A549 (cell line): ENCODE data around the gene SIGMAR1.

Source experiments
- GATA3 ChIP-seq: IDR thresholded peaks from 2 replicates; pipeline ENCODE4 v1.6.1; 2012; ENCODE audit warnings: borderline replicate concordance
- JUN ChIP-seq, 2 experiments: fragments of >200 bp; sonication (Bioruptor Twin); formaldehyde crosslinking; IDR thresholded peaks; 2 replicates in 1 of 2; 3 replicates in 1 of 2; pipeline ENCODE4 v1.6.1; 2016 to 2017
- NPAS2 ChIP-seq: fragments of 250-450 bp; sonication (Bioruptor Pico); IDR thresholded peaks from 2 replicates; pipeline ENCODE4 v1.8.0; 2022; ENCODE audit warnings: mild to moderate bottlenecking, moderate library complexity, borderline replicate concordance
- POLR2A ChIP-seq: IDR thresholded peaks from 2 replicates; pipeline ENCODE4 v1.6.1; 2012; ENCODE audit warnings: mild to moderate bottlenecking, low read length
- RAD21 ChIP-seq, 2 experiments: fragments of >200 bp in 1 of 2; sonication (Bioruptor Twin) in 1 of 2; formaldehyde crosslinking in 1 of 2; IDR thresholded peaks in 1 of 2; conservative IDR thresholded peaks in 1 of 2; 2 replicates in 1 of 2; 3 replicates in 1 of 2; pipeline ENCODE4 v1.6.1; 2012 to 2018; ENCODE audit warnings: inconsistent platforms in 1 of 2
- SMC3 ChIP-seq: fragments of >200 bp; sonication (Bioruptor Twin); formaldehyde crosslinking; IDR thresholded peaks from 3 replicates; pipeline ENCODE4 v1.6.1; 2018; ENCODE audit warnings: inconsistent platforms
- TF ChIP-seq, protein P1 (sequence below): fragments of >200 bp; sonication (Bioruptor Twin); formaldehyde crosslinking; IDR thresholded peaks from 3 replicates; pipeline ENCODE4 v1.6.1; 2016
- TF ChIP-seq, protein P2 (sequence below): fragments of >200 bp; sonication (Bioruptor Twin); formaldehyde crosslinking; IDR thresholded peaks from 3 replicates; pipeline ENCODE4 v1.5.1; 2016
- TF ChIP-seq, protein P3 (sequence below): fragments of 200-600 bp; sonication (generic); IDR thresholded peaks from 2 replicates; pipeline ENCODE4 v1.6.1; 2016; ENCODE audit warnings: antibody characterized with exemption, mild to moderate bottlenecking, moderate library complexity

DNA sequence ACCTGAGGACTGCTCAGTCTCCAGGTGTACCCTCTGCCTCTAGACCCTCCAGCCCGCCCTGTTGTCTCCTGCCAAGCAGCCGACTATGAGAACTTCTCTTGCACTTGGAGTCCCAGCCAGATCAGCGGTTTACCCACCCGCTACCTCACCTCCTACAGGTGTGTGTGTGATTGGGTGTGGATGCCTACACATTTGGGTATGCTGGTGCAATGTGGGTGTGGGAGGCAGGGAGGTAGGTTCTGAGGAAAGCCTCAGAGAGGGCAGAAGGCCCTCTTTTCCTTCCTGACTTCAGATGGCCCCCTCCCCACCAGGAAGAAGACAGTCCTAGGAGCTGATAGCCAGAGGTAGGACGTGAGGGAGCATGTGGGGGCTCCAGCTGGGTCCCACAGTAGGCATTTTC, 19.4 kb upstream of the SIGMAR1 start:
- TF ChIP-seq, protein P1, sequence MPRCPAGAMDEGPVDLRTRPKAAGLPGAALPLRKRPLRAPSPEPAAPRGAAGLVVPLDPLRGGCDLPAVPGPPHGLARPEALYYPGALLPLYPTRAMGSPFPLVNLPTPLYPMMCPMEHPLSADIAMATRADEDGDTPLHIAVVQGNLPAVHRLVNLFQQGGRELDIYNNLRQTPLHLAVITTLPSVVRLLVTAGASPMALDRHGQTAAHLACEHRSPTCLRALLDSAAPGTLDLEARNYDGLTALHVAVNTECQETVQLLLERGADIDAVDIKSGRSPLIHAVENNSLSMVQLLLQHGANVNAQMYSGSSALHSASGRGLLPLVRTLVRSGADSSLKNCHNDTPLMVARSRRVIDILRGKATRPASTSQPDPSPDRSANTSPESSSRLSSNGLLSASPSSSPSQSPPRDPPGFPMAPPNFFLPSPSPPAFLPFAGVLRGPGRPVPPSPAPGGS, result no peak
- TF ChIP-seq, protein P2, sequence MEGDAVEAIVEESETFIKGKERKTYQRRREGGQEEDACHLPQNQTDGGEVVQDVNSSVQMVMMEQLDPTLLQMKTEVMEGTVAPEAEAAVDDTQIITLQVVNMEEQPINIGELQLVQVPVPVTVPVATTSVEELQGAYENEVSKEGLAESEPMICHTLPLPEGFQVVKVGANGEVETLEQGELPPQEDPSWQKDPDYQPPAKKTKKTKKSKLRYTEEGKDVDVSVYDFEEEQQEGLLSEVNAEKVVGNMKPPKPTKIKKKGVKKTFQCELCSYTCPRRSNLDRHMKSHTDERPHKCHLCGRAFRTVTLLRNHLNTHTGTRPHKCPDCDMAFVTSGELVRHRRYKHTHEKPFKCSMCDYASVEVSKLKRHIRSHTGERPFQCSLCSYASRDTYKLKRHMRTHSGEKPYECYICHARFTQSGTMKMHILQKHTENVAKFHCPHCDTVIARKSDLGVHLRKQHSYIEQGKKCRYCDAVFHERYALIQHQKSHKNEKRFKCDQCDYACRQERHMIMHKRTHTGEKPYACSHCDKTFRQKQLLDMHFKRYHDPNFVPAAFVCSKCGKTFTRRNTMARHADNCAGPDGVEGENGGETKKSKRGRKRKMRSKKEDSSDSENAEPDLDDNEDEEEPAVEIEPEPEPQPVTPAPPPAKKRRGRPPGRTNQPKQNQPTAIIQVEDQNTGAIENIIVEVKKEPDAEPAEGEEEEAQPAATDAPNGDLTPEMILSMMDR, result no peak
- no peak for TF ChIP-seq POLR2A
- TF ChIP-seq SMC3, result no peak
- TF ChIP-seq, protein P3, sequence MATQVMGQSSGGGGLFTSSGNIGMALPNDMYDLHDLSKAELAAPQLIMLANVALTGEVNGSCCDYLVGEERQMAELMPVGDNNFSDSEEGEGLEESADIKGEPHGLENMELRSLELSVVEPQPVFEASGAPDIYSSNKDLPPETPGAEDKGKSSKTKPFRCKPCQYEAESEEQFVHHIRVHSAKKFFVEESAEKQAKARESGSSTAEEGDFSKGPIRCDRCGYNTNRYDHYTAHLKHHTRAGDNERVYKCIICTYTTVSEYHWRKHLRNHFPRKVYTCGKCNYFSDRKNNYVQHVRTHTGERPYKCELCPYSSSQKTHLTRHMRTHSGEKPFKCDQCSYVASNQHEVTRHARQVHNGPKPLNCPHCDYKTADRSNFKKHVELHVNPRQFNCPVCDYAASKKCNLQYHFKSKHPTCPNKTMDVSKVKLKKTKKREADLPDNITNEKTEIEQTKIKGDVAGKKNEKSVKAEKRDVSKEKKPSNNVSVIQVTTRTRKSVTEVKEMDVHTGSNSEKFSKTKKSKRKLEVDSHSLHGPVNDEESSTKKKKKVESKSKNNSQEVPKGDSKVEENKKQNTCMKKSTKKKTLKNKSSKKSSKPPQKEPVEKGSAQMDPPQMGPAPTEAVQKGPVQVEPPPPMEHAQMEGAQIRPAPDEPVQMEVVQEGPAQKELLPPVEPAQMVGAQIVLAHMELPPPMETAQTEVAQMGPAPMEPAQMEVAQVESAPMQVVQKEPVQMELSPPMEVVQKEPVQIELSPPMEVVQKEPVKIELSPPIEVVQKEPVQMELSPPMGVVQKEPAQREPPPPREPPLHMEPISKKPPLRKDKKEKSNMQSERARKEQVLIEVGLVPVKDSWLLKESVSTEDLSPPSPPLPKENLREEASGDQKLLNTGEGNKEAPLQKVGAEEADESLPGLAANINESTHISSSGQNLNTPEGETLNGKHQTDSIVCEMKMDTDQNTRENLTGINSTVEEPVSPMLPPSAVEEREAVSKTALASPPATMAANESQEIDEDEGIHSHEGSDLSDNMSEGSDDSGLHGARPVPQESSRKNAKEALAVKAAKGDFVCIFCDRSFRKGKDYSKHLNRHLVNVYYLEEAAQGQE, result no peak
- no peak for TF ChIP-seq NPAS2 (CRISPR knock-in tag)
- TF ChIP-seq RAD21 (conservative IDR thresholded peaks at IDR 0.05 in 1 of 2, IDR thresholded peaks at IDR 0.05 in 1 of 2), result no peak
- TF ChIP-seq JUN (IDR thresholded peaks at IDR 0.05), result no peak
- no peak for TF ChIP-seq GATA3
